Adrenal gland (tissue), 5 donors: ENCODE data around the gene ZNF451.

Experiments
- CTCF ChIP-seq, 6 experiments: fragments of 450-650 bp in 4 of 6; fragments of 200-600 bp in 2 of 6; sonication (generic) in 1 of 6; IDR thresholded peaks; 1 replicate in 5 of 6; 2 replicates in 1 of 6; pipeline versions ENCODE4 v1.5.1 to v1.8.0; 2016 to 2021; ENCODE audit warnings: antibody characterized with exemption in 6 of 6, mild to moderate bottlenecking in 2 of 6, moderate library complexity in 1 of 6
- POLR2A ChIP-seq, 2 donors: fragments of 450-650 bp; IDR thresholded peaks; one replicate each; pipeline ENCODE4 v1.6.1; 2017; ENCODE audit warnings: antibody characterized with exemption in 2 of 2, mild to moderate bottlenecking in 2 of 2, moderate library complexity in 1 of 2
- donor health status: DM: no; HTN: no; CAD: no.

- TF ChIP-seq POLR2A (IDR thresholded peaks at IDR 0.05) (no peak), CTCF (IDR thresholded peaks at IDR 0.05) (no peak)
These were observed 18.7 kb downstream of the ZNF451 start for GRCh38 chr6:57108691-57109090.
